Measurements from ENCODE around the gene CCDC192. TPM values are rescaled to one million over a fixed set of nuclear protein-coding genes. Genes with fewer than 3 reads are reported as not detected.

CCDC192 gene
- total RNA-seq, 1 experiment from 2014 or later: not detected

DNA sequence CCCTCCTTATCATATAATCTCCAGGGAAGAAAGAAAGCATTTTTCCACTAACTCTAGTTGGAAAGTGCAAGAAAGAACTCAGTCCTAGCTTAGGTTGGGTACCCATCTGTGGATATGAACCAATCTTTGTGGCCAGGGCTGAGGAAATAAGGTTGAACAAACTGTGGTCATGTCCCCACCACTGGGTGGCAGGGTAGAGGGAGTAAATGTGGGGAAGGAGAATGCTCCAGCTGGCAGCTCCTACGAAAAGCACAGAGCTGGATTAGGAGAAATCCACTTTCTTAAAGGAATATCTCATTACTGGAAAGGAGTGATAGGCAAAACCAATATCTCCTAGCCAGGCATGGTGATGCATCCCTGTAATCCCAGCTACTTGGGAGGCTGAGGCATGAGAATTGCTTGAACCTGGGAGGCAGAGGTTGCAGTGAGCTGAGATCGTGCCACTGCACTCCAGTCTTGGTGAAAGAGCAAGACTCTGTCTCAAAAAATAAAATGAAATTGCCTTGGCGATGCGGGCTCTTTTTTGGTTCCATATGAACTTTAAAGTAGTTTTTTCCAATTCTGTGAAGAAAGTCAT, 175.1 kb downstream of the CCDC192 start:
- DNase-seq (ENCODE audit: low read depth): peak; percentile 51

DNA sequence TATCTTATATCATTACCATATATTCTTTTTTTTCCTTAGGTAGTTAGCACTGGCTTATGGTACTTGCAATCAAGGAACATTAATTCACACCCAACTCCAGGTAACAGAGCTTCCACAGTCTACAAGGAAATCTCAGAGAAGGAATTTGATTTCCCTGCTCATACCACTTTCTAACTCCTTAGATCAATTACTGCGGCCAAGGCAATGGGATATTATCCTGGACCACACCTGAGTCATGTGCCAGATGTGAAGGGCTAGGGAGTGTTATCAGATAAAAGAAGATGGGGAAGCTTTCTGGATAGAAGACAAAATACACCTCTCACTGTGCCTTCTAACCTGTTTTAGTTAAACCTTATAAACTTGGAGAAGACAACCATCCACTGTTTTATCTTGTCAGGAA, 181.2 kb downstream of the CCDC192 start:
- no peak for DNase-seq (ENCODE audit: low read depth)

DNA sequence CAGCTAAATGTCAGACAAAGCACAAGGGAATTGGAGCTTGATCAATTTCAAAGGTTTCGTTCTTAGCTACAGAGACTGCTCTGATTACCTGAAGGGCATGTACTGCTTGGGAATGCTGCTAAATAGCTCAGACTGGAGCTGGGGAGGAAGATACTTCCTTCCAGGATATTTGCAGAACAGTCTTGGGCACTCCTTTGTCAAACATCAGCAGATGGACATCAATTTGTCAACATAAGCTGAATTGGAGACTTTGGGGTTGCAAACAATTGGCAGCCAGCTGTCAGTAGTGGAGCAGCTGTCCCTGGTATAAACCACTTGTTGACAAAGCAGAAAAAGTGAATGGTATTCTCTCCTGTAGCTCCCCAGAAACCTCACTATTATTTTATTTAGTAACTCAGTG, 182.0 kb downstream of the CCDC192 start:
- DNase-seq (ENCODE audit: low read depth): no peak

DNA sequence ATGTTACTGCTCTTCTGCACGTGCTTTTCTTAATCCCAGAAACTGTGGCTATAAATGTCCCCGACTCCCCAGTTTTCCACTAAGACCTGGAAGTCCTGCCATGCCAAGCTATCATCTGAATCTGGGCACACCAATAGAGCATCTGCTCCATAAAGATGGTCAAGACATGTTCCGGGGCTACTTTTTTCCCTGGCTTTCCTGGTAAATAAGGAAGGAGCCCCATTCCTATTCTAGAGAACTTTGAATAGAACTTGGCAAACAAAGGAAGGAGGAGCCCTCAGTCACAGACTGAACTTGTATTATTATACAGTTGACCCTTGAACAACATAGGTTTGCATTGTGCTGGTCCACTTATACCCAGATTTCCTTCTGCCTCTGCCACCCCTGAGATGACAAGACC, 182.9 kb downstream of the CCDC192 start:
- no peak for DNase-seq (ENCODE audit: low read depth)

DNA sequence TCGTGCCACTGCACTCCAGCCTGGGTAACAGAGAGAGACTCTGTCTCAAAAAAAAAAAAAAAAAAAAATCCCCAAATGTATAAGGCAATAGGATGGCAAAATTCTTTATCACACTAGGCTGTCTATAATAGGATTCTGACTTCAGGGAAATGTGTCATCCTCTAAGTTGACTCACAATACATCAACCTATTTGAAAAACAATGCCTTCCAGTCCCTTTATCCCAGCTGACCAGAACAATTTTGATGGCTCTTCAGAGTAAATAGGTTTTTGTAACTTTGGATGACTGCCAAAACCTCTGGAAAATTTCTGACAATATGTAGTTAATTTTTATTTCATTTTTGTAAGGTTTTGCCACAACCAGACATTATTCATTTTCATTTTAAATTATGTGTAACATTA, 184.1 kb downstream of the CCDC192 start:
- DNase-seq (ENCODE audit: low read depth): no peak

DNA sequence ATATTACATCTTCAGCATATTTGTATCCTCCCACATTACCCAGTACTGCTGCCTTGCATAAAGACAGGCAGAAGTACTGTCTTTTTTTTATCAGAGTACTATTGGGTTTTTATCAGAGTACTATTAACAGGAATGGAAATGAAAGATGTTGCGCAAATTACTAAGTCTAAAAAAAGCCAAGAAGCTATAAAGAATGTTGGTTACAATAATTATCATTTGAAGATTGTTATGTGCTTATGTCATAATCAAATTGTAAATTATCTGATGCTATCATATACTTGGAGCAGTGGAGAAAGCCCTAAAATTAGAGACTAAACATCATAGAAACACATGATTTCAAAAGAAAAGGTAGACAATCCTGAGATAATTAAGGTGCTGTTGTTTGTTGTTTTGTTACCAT, 188.8 kb downstream of the CCDC192 start:
- no peak for DNase-seq (ENCODE audit: low read depth)

DNA sequence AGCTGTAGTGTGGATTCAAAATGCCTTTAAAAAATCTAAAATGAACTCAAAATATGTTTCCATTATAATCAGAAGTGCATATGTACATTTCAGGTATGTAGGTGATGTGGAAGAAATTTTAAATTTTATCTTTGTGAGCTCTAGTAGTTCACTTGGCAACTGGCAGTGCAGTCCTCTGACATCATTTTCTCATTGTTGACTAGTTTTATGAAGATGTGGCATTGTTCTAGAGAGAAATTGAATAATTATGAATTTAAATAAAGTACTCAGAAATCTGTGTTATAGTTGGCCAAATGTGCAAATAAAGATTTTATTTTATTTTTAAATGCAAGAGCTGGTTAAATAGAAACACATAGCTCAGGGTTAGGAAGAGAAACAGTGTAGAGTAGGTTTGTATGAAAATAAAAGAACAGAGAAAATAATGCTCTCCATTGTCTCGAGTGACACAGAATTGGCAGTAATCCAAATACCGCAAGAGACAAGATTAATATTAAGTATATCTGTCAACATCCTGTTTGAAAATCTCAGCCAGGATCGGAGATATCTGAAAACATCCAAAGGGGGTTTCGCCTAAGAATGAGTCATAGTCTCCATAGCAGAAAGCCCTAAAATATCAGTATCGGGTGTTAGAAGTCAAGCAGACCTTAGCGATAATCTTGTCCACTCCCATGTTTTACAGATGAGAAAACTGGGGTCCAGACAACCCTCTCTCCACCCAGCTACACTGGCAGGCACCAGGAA, 189.4 kb downstream of the CCDC192 start:
- DNase-seq (ENCODE audit: low read depth): peak; percentile 59

DNA sequence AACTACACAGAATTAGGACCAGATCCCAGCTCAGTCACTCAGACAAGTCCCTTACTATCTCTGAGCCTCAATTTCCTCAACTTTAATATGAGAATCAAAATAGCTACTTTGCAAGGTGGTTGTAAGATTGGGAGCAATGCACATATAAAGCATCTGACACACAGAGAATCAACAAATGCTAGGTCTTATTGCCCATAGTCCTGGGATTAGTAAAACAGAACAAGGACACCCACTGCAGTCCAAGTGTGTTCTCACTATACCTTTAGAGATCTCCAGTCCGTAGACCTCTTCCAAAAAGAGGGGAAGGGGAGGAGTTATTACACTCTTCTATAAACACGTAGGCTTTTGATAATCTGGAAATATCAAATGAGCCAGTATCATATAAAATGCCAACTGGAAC, 190.0 kb downstream of the CCDC192 start:
- DNase-seq (ENCODE audit: low read depth): no peak

DNA sequence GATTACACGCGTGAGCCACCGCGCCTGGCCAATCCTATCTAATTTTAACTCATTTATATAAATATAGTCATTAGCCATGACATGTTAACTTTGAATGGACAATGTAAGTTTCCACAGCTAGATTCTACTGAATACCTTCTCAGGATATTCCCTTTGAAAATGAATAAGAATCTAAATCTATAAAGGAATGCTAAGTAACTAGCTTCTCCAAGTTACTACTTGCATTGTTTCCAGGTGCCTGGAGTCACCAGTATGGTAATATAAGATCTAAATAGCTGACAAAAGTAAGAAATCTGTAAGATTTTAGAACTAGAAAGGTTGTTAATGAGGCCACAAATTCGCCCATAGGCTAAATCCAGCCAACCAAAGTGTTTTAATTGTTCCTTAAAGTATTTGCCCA, 191.3 kb downstream of the CCDC192 start:
- DNase-seq (ENCODE audit: low read depth): no peak

DNA sequence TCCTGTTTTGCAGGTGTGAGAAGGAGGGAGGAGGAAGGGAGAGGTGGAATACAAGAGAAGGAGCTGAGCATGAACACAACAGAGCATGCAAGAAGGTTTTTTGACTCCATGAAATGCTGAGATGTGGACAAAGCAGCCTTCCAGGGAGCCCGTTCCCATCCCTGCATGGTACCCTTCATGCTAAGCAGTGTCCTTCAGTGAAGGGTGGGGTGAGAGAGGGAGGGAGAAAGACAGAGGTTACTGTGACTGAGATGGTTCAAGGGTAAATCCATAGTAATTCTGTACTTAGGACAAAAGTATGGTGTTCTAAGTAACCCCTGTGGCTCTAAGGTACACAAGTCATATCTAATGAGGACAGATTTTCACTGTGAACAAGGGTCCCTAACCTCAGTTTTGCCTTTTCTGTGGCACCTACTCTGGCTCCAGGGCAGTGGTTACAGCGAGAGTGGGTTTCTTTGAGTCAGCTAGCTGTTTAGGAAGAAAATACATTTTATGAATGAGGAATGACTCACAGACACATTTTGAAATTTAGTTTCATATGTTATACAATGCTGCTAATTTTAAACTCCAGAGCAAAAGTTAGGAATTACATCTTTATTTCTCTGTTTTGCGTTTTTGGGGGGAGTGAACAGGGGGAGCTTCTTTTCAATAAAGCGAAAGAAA, 195.5 kb downstream of the CCDC192 start:
- no peak for DNase-seq (ENCODE audit: low read depth)

DNA sequence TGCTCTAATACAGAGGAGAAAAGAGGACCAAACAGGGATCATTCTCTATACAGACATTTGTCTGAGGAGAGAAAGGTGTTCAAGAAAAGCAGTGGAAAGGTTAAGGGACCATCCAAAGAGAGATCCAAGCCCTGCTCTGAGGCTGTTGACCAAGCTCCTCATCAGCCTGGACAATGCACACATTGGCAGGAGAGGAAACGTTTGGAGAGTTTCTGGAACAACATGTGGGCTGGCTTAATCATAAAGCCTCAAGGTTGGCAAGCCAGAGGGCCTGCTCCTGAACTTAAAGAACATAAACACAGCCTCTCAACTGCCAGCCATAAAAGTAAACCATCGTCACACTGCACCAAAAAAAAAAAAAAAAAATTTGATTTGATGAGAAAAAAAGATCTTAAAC, 196.0 kb downstream of the CCDC192 start:
- DNase-seq (ENCODE audit: low read depth): no peak

DNA sequence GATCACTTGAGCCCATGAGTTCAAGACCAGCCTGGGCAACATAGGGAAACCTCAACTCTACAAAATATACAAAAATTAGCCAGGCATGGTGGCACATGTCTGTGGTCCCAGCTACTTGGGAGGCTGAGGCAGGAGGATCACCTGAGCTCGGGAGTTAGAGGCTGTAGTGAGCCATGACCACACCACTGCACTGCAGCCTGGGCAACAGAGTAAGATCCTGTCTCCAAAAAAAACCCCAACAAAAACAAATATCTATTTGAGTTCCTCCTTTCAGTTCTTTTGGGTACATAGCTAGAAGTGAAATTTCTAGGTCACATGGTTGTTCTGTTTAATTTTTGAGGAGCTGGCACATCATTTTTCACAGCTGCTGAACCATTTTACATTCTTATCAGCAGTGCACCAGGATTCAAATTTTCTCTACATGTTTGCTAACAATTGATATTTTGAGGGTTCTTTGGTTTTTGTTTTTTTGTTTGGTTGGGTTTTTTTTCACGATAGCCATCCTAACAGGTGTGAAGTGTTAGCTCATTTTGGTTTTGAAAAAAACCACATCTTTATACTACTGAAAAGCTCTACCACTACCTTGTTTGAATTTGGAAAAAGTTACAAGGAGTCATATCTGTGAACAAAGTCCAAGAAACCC, 203.5 kb downstream of the CCDC192 start:
- DNase-seq (ENCODE audit: low read depth): no peak

DNA sequence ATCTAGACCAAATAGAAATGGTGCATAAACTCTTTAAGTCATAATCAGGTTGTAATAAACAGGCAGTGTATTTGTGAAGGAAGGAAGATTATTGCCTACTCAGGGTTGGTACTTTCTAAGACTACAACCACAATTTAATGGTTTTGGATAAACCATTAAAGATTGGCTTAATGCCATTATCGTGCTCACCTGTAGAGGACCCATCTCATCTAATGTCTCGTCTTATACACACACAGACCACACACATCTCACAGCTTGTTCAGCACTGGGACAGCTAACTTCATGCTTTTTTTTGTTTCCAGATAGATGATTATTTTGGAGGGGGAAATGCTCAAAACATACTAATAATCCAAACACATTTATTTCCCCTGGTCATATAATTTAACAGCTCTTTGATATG, 204.7 kb downstream of the CCDC192 start:
- no peak for DNase-seq (ENCODE audit: low read depth)

DNA sequence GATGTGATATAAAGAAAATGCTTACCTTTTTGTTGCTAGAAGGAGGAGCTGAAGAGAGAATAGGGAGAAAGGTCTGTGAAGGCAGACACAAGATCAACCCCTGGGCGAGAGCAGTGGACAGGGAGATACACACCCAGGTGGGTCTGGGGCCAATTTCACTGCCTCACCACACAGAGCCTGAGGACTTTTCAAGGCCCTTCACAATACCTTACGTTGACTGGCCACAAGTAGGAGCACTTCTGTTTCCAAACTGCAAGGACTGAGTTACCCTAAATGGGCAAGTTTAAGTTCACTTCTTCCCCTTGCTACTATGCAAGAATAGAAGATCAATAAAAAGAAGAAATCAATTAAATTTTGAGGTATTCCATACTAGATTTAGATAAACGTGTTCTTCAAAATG, 205.9 kb downstream of the CCDC192 start:
- DNase-seq (ENCODE audit: low read depth): peak; percentile 46

DNA sequence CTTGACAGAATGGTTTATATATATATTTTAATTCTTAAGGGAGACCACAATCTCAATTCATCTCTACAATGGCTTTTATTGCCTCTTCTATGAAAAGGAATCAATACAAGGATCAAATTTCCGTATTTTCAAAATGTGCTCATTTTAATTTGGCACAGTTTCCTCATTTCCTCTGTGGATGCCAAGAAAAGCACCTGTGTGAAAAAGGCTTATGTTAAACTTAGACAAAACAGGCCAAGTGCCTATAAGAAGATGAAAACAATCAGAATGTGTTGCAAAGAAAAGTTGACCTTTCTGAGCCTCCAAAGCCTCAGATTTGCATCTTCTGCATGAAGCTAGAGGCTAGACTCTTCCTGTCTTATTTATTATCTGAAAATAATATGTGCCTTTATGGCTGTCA, 206.6 kb downstream of the CCDC192 start:
- DNase-seq (ENCODE audit: low read depth): no peak

DNA sequence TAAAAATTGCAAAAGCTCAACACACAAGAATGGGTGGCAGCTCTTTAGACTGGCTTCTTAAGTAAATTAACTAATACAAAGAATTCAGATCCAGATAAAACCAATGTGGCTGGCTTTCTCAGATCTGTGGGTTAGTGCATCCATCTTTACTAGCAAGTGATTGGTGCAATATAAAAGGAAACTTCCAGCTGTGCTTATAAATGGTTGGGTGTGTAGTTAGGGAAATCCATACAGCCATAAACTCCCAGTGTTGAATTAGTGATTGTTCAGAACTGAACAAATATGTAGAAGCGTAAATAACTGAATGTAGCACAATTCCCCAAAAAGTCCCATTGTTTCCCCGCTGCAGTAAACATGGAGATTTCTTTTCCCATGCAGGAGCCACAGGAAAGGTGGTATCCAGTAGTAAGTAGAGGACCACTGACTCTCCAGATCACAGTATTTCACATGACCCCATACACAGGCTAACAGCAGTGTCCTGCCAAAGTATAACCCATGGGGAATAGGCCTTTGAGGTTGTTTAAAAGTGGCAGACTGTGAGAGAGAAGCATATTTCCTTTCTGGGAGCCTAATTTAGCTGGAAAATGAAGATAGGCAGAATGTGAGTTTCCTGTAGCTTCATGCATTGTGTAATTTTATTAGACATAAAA, 207.2 kb downstream of the CCDC192 start:
- no peak for DNase-seq (ENCODE audit: low read depth)

DNA sequence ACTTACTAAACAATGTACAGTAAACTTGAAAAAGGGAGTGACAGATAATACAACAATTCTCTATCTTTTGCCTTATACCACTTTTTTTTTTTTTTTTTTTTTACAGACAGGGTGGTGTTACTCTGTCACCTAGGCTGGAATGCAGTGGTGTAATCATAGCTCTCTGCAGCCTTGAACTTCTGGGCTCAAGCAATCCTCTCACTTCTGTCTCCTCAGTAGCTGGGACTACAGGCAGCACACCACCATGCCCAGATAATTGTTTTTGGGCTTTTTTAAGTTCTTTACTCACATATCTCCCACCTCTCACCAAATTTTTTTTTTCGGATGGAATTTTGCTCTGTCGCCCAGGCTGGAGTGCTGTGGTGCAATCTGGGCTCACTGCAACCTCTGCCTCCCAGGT, 208.4 kb downstream of the CCDC192 start:
- no peak for DNase-seq (ENCODE audit: low read depth)

DNA sequence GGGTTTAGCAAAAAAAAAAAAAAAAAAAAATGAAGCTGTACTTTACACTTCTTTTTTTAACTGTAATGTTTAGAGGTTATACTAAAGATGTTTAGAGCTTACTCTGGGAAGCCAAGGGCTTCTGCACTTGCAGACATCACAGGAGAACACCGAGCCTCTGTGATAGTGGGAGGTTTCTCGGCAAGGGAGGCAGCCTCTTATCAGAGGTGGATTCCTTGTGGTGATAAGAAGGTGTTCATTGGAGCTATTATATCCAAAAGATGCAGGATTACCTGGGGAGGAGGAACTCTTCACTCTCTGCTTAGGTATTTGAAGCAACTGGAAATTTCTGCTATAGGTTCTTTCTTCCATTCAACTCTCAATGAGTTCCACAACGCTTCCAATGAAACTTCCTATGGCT, 209.2 kb downstream of the CCDC192 start:
- DNase-seq (ENCODE audit: low read depth): no peak

DNA sequence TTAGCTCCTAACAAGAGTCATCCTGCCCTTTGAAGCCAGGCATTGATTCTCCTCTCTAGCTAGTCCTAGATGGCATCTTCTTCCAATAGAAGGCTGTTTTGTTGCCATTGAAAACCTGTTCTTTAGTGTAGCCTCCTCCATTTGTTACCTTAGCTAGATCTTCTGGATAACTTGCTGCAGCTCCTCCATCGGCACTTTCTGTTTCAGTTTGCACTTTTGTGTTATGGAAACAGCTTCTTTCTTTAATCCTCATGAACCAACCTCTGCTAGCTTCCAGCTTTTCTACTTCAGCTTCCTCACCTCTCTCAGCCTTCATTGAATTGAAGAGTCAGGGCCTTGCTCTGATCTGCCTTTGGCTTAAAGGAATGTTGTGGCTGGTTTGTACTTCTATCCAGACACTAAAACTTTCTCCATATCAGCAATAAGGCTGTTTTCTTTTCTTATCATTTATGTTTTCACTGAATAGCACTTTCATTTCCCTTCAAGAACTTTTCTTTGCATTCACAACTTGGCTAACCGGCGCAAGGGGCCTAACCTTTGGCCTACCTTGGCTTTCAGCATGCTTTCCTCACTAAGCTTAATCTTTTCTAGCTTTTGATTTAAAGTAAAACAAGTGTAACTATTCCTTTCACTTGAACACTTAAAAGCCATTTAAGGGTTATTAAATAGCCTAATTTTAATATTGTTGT, 213.8 kb downstream of the CCDC192 start:
- DNase-seq (ENCODE audit: low read depth): no peak

DNA sequence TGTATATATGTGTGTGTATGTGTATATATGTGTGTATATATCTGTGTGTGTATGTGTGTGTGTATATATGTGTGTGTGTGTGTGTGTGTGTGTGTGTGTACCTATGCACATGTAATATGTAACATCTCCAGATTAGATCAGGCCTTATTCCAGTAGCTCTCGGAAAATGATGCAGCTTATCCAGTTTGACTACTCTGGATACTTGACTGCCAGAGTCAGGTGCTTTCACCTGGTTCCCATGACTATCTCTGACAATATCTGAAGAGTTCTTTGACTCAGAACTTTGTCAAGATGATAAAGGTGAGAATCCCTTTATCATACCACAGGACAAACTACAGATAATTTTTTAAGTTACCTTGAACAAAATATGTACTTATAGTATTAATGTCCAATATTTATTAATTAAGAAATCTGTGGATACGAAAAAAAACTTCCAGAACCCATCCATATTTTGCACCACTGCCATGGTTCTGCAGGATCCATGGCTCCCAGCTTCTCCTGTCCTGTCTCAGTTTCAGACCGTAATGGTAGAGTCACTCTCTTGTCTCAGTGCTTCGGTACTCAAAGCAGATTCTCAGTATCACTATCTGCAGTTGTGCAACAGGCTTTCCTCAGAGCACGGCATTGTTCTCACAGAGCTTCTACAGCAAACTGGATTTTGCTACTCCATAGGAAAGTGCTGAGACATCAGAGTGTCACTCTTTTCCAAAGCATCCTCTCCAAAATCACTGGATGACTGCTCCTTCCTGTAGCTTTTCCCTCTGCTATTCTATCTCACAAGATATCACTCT, 216.0 kb downstream of the CCDC192 start:
- no peak for DNase-seq (ENCODE audit: low read depth)

DNA sequence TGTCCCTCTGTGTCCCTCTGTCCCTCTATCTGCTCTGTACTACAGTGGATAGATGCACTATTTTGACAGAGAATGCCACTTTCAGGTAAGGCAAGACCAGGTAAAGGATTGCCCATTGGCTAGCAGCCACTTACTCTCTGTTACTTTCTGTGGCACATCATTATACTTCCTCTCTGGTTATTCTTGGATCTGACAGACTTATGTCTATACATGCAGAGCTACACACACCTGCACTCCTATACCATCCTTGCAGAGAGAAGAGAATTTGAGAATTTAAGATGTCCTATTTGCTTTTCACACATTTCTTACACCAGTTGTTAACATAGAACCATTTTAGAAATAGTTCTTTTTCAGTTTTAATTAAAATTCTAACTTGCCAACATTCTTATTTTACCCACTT, 216.6 kb downstream of the CCDC192 start:
- no peak for DNase-seq (ENCODE audit: low read depth)
